CD4-positive, alpha-beta T cell treated with Interleukin-21 for 1 hour (primary cell): ENCODE data around the gene FANK1.
"Not testable (repeated sequence)": the region's sequence is repeated elsewhere in the genome, so short reads cannot be mapped to it uniquely, and the experiment has no call there.

Source experiments
- DNase-seq: peaks from one replicate; pipeline ENCODE4 v3.0.0-alpha.2; 2020

FANK1 gene

DNA sequence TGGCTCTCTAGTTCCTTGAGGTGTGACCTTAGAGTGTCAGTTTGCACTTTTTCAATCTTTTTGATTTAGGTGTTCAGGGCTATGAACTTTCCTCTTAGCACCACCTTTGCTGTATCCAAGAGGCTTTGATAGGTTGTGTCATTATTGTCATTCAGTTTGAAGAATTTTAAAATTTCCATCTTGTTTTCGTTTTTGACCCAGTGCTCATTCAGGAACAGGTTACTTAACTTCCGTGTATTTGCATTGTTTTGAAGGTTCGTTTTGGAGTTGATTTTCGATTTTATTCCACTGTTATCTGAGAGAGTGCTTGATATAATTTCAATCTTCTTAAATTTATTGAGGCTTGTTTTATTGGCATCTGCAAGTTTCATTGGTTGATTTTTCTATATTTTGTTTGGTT, 37.3 kb downstream of the FANK1 start:
- no peak for DNase-seq

DNA sequence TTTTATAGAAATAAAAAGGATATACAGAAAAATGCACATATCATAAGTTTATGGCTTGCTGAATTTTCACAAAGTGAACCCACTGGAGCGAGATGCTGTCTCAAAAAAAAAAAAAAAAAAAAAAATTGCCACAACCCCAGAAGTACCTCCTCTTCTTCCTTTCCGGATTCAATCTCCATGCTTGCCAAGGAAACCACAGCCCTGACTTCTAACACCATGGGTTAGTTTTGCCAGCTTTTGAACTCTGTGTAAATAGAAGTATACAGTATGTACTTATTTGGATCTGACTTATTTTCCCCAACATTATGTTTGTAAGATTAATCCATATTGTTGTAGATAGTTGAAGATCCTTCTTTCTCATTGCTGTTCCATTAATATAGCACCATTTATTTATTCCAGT, 40.0 kb downstream of the FANK1 start:
- no peak for DNase-seq

GRCh38 chr10:125940515-125940914, 44.2 kb downstream of the FANK1 start:
- no peak for DNase-seq

- DNase-seq: no peak
Observed at GRCh38 chr10:125951290-125951689, 54.9 kb downstream of the FANK1 start.

GRCh38 chr10:125953778-125954385, 57.5 kb downstream of the FANK1 start:
- DNase-seq: no peak

GRCh38 chr10:125955766-125956165, 59.4 kb downstream of the FANK1 start:
- DNase-seq: no peak

DNA sequence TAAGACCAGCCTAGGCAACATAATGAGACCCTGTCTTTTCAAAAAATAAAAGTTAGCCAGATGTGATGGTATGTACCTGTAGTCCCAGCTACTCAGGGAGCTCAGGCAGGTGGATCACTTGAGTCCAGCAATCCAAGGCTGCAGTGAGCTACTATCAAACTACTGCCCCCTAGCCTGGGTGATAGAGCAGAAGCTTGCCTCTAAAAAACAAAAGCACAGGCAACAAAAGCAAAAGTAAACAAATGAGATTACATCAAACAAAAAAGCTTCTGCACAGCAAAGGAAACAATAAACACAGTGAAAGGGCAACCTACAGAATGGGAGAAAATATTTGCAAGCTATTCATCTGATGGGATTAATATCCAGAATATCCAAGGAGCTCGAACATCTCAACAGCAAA, 65.4 kb downstream of the FANK1 start:
- no peak for DNase-seq

DNA sequence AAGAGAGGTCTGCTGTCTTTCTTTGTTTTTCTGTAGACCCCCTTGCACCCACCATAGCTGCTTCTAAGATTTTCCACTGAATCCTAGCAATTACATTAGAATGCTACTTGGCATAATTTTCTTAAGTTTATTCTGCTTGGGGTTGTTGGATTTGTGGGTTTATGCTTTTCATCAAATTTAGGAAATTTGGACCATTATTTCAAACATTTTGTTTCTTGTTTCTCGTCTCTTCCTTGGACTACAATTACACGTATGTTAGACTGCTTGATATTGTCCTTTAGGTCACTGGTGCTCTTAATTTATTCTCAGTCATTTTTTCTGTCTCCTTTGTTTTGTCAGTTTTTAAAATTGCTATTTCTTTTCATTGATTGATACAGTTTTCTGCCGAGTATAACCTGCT, 65.8 kb downstream of the FANK1 start:
- DNase-seq: no peak

GRCh38 chr10:125964558-125964957, 68.2 kb downstream of the FANK1 start:
- no peak for DNase-seq

DNA sequence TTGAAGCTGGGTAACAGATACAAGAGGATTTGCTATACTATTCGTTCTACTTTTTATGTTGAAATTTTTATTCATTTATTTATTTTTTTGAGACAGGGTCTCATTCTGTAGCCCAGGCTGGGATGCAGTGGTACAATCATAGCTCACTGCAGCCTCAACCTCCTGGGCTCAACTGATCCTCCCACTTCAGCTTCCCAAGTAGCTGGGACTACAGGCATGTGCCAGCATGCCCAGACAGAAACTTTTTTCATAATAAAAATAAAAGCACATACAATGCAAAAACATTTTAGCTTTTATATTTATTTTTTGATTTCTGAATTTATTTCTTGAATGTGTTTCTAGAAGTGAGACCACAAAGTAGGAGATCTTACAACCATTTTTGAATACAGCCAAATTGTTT, 71.2 kb downstream of the FANK1 start:
- DNase-seq: no peak

DNA sequence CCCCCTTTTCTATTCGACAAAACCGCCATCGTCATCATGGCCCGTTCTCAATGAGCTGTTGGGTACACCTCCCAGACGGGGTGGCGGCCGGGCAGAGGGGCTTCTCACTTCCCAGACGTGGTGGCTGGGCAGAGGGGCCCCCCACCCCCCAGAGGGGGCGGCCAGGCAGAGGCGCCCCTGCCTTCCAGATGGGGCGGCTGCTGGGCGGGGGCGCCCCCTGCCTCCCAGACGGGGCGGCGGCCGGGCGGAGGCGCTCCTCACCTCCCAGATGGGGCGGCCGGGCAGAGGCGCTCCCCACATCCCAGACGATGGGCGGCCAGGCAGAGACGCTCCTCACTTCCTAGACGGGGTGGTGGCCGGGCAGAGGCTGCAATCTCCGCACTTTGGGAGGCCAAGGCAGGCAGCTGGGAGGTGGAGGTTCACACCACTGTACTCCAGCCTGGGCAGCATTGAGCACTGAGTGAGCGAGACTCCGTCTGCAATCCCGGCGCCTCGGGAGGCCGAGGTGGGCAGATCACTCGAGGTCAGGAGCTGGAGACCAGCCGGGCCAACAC, 73.8 kb downstream of the FANK1 start:
- DNase-seq: not testable (repeated sequence)

GRCh38 chr10:125976960-125977605, 80.7 kb downstream of the FANK1 start:
- DNase-seq: no peak

- DNase-seq: no peak
Observed at GRCh38 chr10:125979976-125980375, 83.6 kb downstream of the FANK1 start.

DNA sequence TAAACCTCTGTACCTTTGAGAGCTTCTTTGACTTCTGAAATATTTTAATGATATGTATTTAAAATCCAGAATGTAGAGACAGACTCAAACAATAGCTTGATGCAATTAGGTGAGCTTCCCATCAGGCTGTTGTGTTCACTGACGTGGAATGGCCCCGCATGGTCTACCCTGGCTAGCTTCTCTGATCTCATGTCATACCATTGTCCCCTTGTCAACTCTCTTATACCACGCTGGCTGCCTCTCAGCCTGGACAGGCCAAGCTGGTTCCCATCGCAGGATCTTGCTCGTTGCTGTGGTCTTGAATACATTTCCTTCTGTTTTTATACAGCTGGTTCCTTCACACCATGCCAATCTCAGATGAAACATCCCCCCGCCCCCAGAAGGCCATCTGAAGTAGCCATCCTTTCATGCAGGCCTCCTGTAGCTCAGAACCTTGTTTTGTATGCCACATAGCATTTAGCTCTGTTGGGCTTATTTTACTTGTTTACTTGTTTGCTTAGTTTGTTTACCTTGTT, 84.2 kb downstream of the FANK1 start:
- DNase-seq: no peak

DNA sequence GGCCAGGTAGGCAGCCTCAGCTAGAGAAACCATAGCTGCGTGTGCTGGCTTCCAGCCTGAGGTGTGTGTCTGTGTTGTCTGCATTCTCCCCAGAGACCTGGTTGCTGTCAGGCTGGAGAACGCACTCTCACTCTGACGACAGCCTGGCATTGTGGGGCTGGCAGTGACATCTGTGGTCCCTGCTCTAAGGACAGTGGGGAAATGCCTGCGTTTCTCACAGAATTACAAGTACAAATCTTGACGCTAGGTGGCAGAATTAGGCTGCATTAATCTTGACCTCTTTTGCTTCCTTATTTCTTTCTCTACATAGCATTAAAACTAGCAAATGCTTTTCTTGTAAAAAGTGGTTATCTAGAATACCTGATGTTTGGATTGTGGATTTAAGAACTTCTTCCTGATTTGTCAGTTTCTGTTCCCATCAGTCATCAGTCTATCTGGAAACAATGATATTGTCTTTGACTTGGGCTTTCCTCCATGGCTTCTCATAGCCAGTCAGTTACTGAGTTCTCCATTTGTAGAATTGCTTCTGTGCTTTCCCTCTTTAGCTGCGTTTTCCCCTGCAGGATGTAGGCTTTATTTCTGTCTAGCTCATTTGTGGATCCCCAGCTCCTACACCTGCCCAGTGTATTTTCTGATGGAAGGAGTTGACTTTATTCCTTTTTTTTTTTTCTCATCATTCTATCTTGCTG, 86.0 kb downstream of the FANK1 start:
- DNase-seq: peak; percentile 45

DNA sequence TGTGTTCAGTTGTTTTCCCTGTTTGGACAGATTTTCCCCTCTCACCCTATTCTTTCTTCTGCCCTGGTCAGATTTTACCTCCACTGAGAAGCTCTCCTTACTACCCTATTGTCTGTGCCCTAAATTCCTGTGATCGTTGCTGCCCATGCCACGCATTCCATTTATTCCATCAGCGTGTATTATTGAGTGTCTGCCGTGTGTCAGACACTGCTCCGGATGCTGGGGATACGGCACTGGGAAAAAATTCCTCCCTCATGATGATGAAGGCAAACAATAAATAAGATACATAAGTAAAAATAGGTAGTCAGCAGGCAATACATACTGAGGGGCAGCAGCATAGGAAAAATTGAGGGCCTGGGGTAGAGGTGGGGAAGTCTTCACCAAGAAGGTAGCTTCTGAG, 86.8 kb downstream of the FANK1 start:
- no peak for DNase-seq

DNA sequence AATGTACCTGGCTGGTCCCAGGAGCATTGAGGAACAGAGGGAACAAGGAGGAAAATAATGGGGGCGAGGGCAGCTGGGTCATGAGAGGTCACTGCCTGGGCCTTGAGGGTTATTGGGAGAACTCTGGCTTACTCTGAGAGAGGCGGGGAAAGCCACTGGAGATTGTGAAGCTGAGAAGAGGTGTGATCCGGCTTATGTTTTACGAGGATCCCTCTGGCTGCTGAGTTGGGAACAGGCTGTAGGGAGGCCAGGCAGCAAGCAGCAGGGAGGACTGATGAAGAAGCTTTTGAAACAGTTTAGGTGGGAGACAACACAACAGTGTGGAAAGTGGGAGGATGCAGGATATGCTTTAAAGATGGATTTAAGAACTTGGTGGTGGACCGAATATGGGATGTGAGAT, 87.3 kb downstream of the FANK1 start:
- DNase-seq: no peak

GRCh38 chr10:125984346-125984745, 88.0 kb downstream of the FANK1 start:
- no peak for DNase-seq

DNA sequence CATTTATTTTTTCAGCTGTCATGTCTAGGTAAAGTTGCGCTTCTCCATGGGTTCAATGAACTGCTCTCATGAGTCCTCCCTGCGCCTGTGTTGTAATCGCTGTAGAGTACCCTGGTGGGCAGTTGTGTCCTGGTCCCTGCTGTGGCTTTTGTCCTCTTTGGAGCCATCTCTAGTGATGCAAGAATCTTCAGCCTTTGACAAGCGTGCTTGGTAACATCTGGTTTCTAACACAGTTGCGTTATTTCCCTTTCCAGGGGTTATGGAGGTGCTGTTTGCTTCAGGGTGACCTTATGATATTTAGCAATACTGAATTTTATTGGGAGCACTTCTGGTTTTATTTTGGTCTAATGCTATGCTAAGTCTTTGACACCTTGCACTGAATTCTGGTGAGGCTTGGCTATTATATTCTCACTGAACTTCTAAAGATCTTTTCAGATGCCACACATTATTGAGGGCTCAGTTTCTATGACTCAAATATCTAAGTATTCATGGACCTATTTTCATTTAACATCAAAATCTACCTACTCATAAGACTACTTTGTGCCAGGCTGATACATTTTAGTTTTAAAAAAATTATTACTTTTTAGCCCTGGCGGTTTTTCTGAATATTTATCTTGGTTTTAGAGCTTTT, 88.6 kb downstream of the FANK1 start:
- no peak for DNase-seq

DNA sequence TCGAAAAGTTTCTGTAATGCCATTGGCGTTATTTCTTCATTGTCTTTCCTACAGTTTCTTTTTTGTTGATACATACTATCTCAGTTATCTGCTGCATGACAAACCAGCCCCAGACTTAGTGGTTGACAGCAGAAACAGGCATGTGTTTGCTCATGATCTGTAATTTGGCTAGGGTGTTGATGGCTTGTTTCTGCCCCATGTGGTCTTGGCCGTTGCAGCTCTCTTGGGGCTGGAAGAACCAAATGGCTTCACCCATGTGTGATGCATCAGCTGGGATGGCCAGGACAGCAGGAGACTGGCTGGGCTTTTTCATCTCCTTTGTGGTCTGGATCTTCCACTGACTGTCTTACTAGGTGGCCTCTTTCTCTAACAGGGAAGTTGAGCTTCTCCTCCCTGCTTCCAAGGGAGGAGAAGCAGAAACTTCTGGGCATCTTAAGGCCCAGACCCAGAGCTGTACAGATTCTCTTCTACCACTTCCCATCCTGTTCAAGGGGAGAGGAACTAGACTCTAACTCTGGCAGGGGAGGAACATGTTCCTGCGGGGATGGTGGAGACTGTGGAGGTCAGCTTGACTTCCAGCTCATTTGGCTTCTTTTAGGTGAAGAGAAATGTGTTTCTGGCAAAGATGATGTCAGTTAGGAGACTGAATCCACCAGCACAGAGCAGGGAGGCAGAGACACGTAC, 89.3 kb downstream of the FANK1 start:
- no peak for DNase-seq

DNA sequence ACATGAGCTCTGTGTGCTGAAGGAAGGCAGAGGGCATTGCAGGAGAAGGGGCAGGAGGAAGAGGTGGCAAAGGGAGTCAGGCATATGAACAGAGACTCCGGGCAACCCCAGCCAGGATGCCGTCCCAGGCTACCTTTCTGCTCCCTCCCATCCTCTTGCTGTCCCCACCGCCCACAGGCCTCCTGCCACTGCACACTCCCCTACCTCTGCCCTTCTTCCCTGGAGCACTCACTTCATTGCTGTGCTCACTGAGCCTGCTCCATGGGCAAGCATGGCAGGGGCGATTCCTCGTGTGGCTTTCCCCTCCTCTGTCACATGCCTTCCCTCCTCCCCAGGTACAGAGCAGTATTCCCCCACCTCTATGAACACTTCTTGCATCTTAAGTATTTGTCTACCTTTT, 93.4 kb downstream of the FANK1 start:
- DNase-seq: no peak

GRCh38 chr10:125990974-125991373, 94.6 kb downstream of the FANK1 start:
- no peak for DNase-seq

GRCh38 chr10:125991392-125991791, 95.0 kb downstream of the FANK1 start:
- DNase-seq: no peak
